Endothelial cell of umbilical vein (primary cell): Measurements from ENCODE around the gene ZNF580. TPM values are rescaled to one million over a fixed set of nuclear protein-coding genes. Genes with fewer than 3 reads are reported as not detected.

Source experiments
- BruUV-seq: library from RNA; stranded (reverse); fragments of 400-500 nt; replicated peaks from 2 replicates; lab custom pipeline; 2021; lab: Mats Ljungman, UMichigan
- CTCF ChIA-PET: fragments of 300-600, 350-600 bp; sonication (Branson Sonifier 250); formaldehyde crosslinking; loops from one replicate; lab custom pipeline; 2021; ENCODE audit warnings: antibody characterized with exemption, inconsistent platforms; lab: Charles Lee
- POLR2A ChIA-PET: fragments of 300-600, 350-600 bp; sonication (Branson Sonifier 250); formaldehyde crosslinking; loops from one replicate; lab custom pipeline; 2021; ENCODE audit warnings: antibody characterized with exemption, inconsistent platforms; lab: Charles Lee
- DNase-seq: peaks from one replicate; pipeline ENCODE4 v3.0.0-alpha.2; 2011; ENCODE audit warnings: low read depth, low spot score
- FAIRE-seq: peaks from 2 replicates; lab custom pipeline; 2011; peaks lifted over from hg19 to GRCh38; lab: Jason Lieb, UNC
- H2AFZ ChIP-seq: 2 replicates; pipeline ENCODE4 v1.6.0; 2012; ENCODE audit warnings: low read depth, low read length, control low read depth, inconsistent platforms
- H3K27ac ChIP-seq: 2 replicates; pipeline ENCODE4 v1.5.1; 2011; ENCODE audit warnings: low read depth, mild to moderate bottlenecking, control low read depth, low read length, moderate library complexity; ENCODE audit not compliant: insufficient read depth
- H3K27me3 ChIP-seq, 2 experiments: 2 replicates each; pipeline versions ENCODE4 v1.6.0 to v1.6.1; 2011; ENCODE audit warnings: low read length in 2 of 2, mixed read lengths in 1 of 2; ENCODE audit not compliant: control insufficient read depth in 2 of 2, insufficient read depth in 2 of 2
- H3K36me3 ChIP-seq, 2 experiments: 2 replicates in 1 of 2; 3 replicates in 1 of 2; pipeline ENCODE4 v1.5.1; 2011; ENCODE audit warnings: low read length in 2 of 2, mild to moderate bottlenecking in 1 of 2, moderate library complexity in 1 of 2; ENCODE audit not compliant: control insufficient read depth in 2 of 2, insufficient read depth in 2 of 2; ENCODE audit errors: extremely low read depth in 1 of 2
- H3K4me1 ChIP-seq: 3 replicates; pipeline ENCODE4 v1.5.1; 2011; ENCODE audit warnings: mild to moderate bottlenecking, low read length; ENCODE audit not compliant: control insufficient read depth, insufficient read depth; ENCODE audit errors: extremely low read depth
- H3K4me2 ChIP-seq: 2 replicates; pipeline ENCODE4 v1.6.1; 2011; ENCODE audit warnings: low read length, control low read depth, mixed read lengths; ENCODE audit not compliant: insufficient read depth
- H3K4me3 ChIP-seq, 3 experiments: fragments of 200-600 bp in 1 of 3; sonication (generic), shearing (Covaris generic) in 1 of 3; replicated peaks in 1 of 3; 2 replicates each; pipeline ENCODE4 v1.5.1; 2011 to 2016; ENCODE audit warnings: control low read depth in 3 of 3, low read length in 3 of 3, mild to moderate bottlenecking in 2 of 3, inconsistent platforms in 1 of 3, low read depth in 1 of 3, moderate library complexity in 1 of 3; ENCODE audit not compliant: insufficient read depth in 1 of 3
- H3K79me2 ChIP-seq: 2 replicates; pipeline ENCODE4 v1.6.0; 2012; ENCODE audit warnings: low read length, inconsistent platforms; ENCODE audit not compliant: control insufficient read depth, insufficient read depth
- H3K9ac ChIP-seq: replicated peaks from 2 replicates; pipeline ENCODE3; 2011; ENCODE audit warnings: low read length, control low read depth; ENCODE audit not compliant: insufficient read depth; ENCODE audit errors: extremely low read depth
- H3K9me1 ChIP-seq: replicated peaks from 3 replicates; pipeline ENCODE4 v1.6.0; 2011; ENCODE audit warnings: mild to moderate bottlenecking, low read length; ENCODE audit not compliant: control insufficient read depth, insufficient read depth; ENCODE audit errors: extremely low read depth
- H3K9me3 ChIP-seq: replicated peaks from 2 replicates; pipeline ENCODE4 v1.5.1; 2012; ENCODE audit warnings: low read length, inconsistent platforms; ENCODE audit not compliant: control insufficient read depth, insufficient read depth
- H4K20me1 ChIP-seq: replicated peaks from 2 replicates; pipeline ENCODE3; 2011; ENCODE audit warnings: mild to moderate bottlenecking, low read length; ENCODE audit not compliant: control insufficient read depth, insufficient read depth; ENCODE audit errors: extremely low read depth
- CTCF ChIP-seq, 2 donors: IDR thresholded peaks; 1 replicate in 1 of 2; 2 replicates in 1 of 2; pipeline ENCODE4 v1.5.1; 2011; ENCODE audit warnings: low read length in 2 of 2, mild to moderate bottlenecking in 2 of 2, moderate library complexity in 2 of 2, control low read depth in 1 of 2, inconsistent platforms in 1 of 2, low read depth in 1 of 2; ENCODE audit not compliant: insufficient read depth in 1 of 2; ENCODE audit errors: extremely low read depth in 1 of 2
- EZH2 ChIP-seq: IDR thresholded peaks from 2 replicates; pipeline ENCODE4 v1.6.1; 2012; ENCODE audit warnings: borderline replicate concordance, low read depth, mild to moderate bottlenecking, moderate library complexity, low read length, inconsistent platforms; ENCODE audit not compliant: severe bottlenecking
- FOS ChIP-seq: IDR thresholded peaks from 2 replicates; pipeline ENCODE4 v1.6.1; 2011; ENCODE audit warnings: mild to moderate bottlenecking, low read length, moderate library complexity, borderline replicate concordance; ENCODE audit not compliant: insufficient read depth
- GATA2 ChIP-seq: IDR thresholded peaks from 2 replicates; pipeline ENCODE4 v1.7.0; 2011; ENCODE audit warnings: low read depth, mild to moderate bottlenecking, moderate library complexity, mixed read lengths, low read length; ENCODE audit not compliant: insufficient read length, insufficient read depth
- JUN ChIP-seq: IDR thresholded peaks from 2 replicates; pipeline ENCODE4 v1.6.1; 2011; ENCODE audit warnings: borderline replicate concordance, low read depth; ENCODE audit not compliant: insufficient read length, insufficient read depth
- POLR2AphosphoS5 ChIP-seq: IDR thresholded peaks from 2 replicates; pipeline ENCODE4 v1.6.1; 2012; ENCODE audit warnings: low read depth, mild to moderate bottlenecking, control low read depth, low read length, moderate library complexity; ENCODE audit not compliant: insufficient read depth
- dilution Hi-C: fragments of 300-500 bp; cut with MboI; formaldehyde crosslinking; loops from one replicate; pipeline ENCODE4 v1.15.0; 2019; ENCODE audit warnings: low sequenced_read_pairs; ENCODE audit not compliant: extremely low pct_ligation_motif_present
- intact Hi-C: fragments of 100-400 bp; cut with micrococcal nuclease; formaldehyde crosslinking; loops from one replicate; pipeline ENCODE4 v1.10.0; 2022
- polyA plus RNA-seq, 4 experiments: library from polyadenylated mRNA; depleted of rRNA in 3 of 4; stranded (reverse) in 3 of 4; unstranded in 1 of 4; fragments of >200 nt; gene quantifications; 2 replicates each; pipeline versions ENCODE4 v1.2.1 to v1.2.3, GENCODE V29; 2011 to 2012; ENCODE audit warnings: missing spikeins in 1 of 4
- total RNA-seq: library from RNA; stranded (reverse); gene quantifications from 2 replicates; pipeline ENCODE4 v1.2.3, GENCODE V29; 2021
- TF ChIP-seq, protein P1 (sequence below): IDR thresholded peaks from 2 replicates; pipeline ENCODE4 v1.6.1; 2011; ENCODE audit not compliant: insufficient read depth, insufficient read length

Gene ZNF580
- total and polyA plus RNA-seq, 2 donors (not counting 3 experiments of a cell fraction or from before 2014, with no cell fraction given), result 13.7 to 41.1 TPM

DNA sequence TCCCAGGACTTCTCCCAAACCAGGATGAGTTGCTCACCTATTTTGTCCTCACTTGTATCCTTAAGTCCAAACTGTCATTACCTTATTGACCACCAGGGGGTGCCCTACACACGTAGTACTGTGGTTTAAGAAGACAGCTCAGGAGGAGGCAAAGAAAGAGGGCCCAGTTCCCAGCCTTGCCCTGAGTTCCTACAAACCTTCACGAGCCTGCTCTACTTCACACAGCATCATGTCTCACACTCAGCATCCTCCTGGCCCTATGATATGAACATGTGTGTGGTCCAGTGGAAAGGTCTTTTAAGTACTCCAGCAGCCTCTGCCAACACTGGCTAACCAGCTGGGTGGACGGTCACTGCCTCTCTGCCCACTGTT lies 8.4 kb upstream of the ZNF580 start:
- H3K4me2 ChIP-seq, result no peak overlapping the region
- no peak overlapping the region for H3K9ac ChIP-seq
- no peaks in the 10 kb centered on the region for H3K9me3 ChIP-seq
- intact Hi-C loops, result loop anchor here (1.0 to 5.0 kb wide), 4 partner anchors 21 to 490 kb away; no protein-coding TSS in a partner anchor
- no peaks in the 10 kb centered on the region for H3K27me3 ChIP-seq
- dilution Hi-C loops, result no loop called here
- CTCF ChIA-PET, result interaction anchor here (0.6 to 3.3 kb wide), 48 partner anchors 8 to 719 kb away, joined by 3 to 86 read pairs (median 6); partner anchors contain the start of genes CCDC106, FIZ1, ISOC2 and NAT14
- H3K36me3 ChIP-seq, result no peaks in the 10 kb centered on the region
- POLR2A ChIA-PET, result interaction anchor here (0.6 to 1.8 kb wide), 2 partner anchors 10 to 11 kb away, joined by 3 to 4 read pairs; partner anchors contain the start of gene ZNF581
- no peaks in the 10 kb centered on the region for H4K20me1 ChIP-seq
- DNase-seq (peak; percentile 91), FAIRE-seq (peak; percentile 97)
- no peaks in the 10 kb centered on the region for H3K9me1 ChIP-seq
- H3K4me1 ChIP-seq, result peaks cover 12% of the 10 kb centered on the region
- H3K79me2 ChIP-seq, result peaks cover 21% of the 10 kb centered on the region
- no peak overlapping the region for H3K4me3 ChIP-seq
- peak overlapping the region; percentile 41 for H2AFZ ChIP-seq
- TF ChIP-seq, protein P1, sequence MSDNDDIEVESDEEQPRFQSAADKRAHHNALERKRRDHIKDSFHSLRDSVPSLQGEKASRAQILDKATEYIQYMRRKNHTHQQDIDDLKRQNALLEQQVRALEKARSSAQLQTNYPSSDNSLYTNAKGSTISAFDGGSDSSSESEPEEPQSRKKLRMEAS, result no peak
- TF ChIP-seq POLR2AphosphoS5 (no peak), GATA2 (no peak), EZH2 (no peak), FOS (no peak), CTCF (IDR thresholded peaks at IDR 0.05; ENCODE audit: extremely low read depth in 1 of 2, insufficient read depth in 1 of 2, low read depth in 1 of 2, low read length in 2 of 2) (peak; percentile 67 to 75), JUN (no peak)
- BruUV-seq, result no TSS peak
- H3K27ac ChIP-seq, result no peak overlapping the region
